Measurements from ENCODE around the gene MUC6. TPM values are rescaled to one million over a fixed set of nuclear protein-coding genes. Genes with fewer than 3 reads are reported as not detected.

MUC6 gene
- total RNA-seq, 1 experiment from 2014 or later, result 0.07 TPM

DNA sequence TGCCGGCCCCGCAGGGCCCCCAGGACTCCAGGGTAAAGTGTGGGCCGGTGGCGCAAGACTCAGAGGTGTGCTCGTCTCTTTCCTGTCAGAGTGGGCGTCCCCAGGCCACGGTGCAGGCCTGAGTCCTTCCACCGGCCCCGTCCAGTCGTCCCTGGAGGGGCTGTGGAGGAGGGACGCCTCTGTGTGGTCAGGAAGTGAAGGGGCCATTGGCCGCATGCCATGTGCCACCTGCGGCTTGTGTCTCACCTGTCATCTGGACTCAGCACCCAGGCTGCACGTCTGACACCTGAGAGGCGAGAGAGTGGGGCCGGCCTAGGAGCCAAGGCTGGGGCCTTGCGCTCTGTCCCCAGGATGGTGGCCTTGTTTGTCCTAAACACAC is 25.2 kb downstream of the MUC6 start:
- no TSS peak for BruUV-seq (replicated peaks)
- Histone ChIP-seq H2AFZ (no peak overlapping the region), H4K20me1 (ENCODE audit: insufficient read depth) (no peaks in the 10 kb centered on the region), H3K4me3 (no peak overlapping the region), H3K27ac (no peak overlapping the region), H3K79me2 (ENCODE audit: low read depth) (no peaks in the 10 kb centered on the region), H3K4me1 (replicated peaks; ENCODE audit: insufficient read depth) (no peaks in the 10 kb centered on the region), H3K27me3 (ENCODE audit: insufficient read depth, low read depth) (no peaks in the 10 kb centered on the region), H3K9me2 (ENCODE audit: insufficient read depth) (no peaks in the 10 kb centered on the region), H3F3A (ENCODE audit: insufficient read depth, low read depth) (no peaks in the 10 kb centered on the region), H3K9me3 (ENCODE audit: insufficient read depth, low read depth) (no peaks in the 10 kb centered on the region), H3K4me2 (no peak overlapping the region), H3K36me3 (ENCODE audit: low read depth) (no peaks in the 10 kb centered on the region)
- ChIA-PET POLR2A (ENCODE audit: unreplicated experiment) (no interaction called here), CTCF (no interaction called here)
- intact Hi-C loops (cut with micrococcal nuclease; ENCODE audit: unreplicated experiment), result no loop called here
- TF ChIP-seq EZH2 (IDR thresholded peaks at IDR 0.05; ENCODE audit: low read depth) (no peak), CTCF (conservative IDR thresholded peaks at IDR 0.05) (no peak)
- no peak for DNase-seq

- TF ChIP-seq CTCF (conservative IDR thresholded peaks at IDR 0.05), result no peak
- TF ChIP-seq EZH2 (IDR thresholded peaks at IDR 0.05; ENCODE audit: low read depth), result no peak
- no TSS peak for BruUV-seq (replicated peaks)
- intact Hi-C loops (cut with micrococcal nuclease; ENCODE audit: unreplicated experiment), result no loop called here
Measured at GRCh38 chr11:1010551-1011319, 25.8 kb downstream of the MUC6 start.

GRCh38 chr11:1009991-1010390 is 26.5 kb downstream of the MUC6 start:
- Histone ChIP-seq H2AFZ (no peak overlapping the region), H3K9me3 (ENCODE audit: insufficient read depth, low read depth) (no peaks in the 10 kb centered on the region), H4K20me1 (ENCODE audit: insufficient read depth) (no peaks in the 10 kb centered on the region), H3K4me2 (no peak overlapping the region), H3K4me1 (replicated peaks; ENCODE audit: insufficient read depth) (no peaks in the 10 kb centered on the region), H3K36me3 (ENCODE audit: low read depth) (no peaks in the 10 kb centered on the region), H3K4me3 (no peak overlapping the region), H3K27ac (no peak overlapping the region), H3K79me2 (ENCODE audit: low read depth) (no peaks in the 10 kb centered on the region), H3K27me3 (ENCODE audit: insufficient read depth, low read depth) (no peaks in the 10 kb centered on the region), H3F3A (ENCODE audit: insufficient read depth, low read depth) (no peaks in the 10 kb centered on the region), H3K9me2 (ENCODE audit: insufficient read depth) (no peaks in the 10 kb centered on the region)
- no TSS peak for BruUV-seq (replicated peaks)
- no peak for TF ChIP-seq CTCF (conservative IDR thresholded peaks at IDR 0.05)
- no peak for TF ChIP-seq EZH2 (IDR thresholded peaks at IDR 0.05; ENCODE audit: low read depth)
- intact Hi-C loops (cut with micrococcal nuclease; ENCODE audit: unreplicated experiment), result no loop called here
- CTCF ChIA-PET, result no interaction called here
- POLR2A ChIA-PET (ENCODE audit: unreplicated experiment), result no interaction called here
- no peak for DNase-seq

More at GRCh38 chr11:1010551-1011319, 25.8 kb downstream of the MUC6 start:
- H3K36me3 ChIP-seq (ENCODE audit: low read depth), result no peaks in the 10 kb centered on the region
- no peak overlapping the region for H3K4me3 ChIP-seq
- H3K79me2 ChIP-seq (ENCODE audit: low read depth), result no peaks in the 10 kb centered on the region
- H3F3A ChIP-seq (ENCODE audit: insufficient read depth, low read depth), result no peaks in the 10 kb centered on the region
- DNase-seq, result no peak
- H4K20me1 ChIP-seq (ENCODE audit: insufficient read depth), result no peaks in the 10 kb centered on the region
- ChIA-PET POLR2A (ENCODE audit: unreplicated experiment) (no interaction called here), CTCF (no interaction called here)
- no peak overlapping the region for H3K27ac ChIP-seq
- no peaks in the 10 kb centered on the region for H3K9me3 ChIP-seq (ENCODE audit: insufficient read depth, low read depth)
- no peak overlapping the region for H3K4me2 ChIP-seq
- H3K27me3 ChIP-seq (ENCODE audit: insufficient read depth, low read depth), result no peaks in the 10 kb centered on the region
- H3K9me2 ChIP-seq (ENCODE audit: insufficient read depth), result no peaks in the 10 kb centered on the region
- H2AFZ ChIP-seq, result no peak overlapping the region
- H3K4me1 ChIP-seq (replicated peaks; ENCODE audit: insufficient read depth), result no peaks in the 10 kb centered on the region
